HuH-7 (cell line): ENCODE results near the gene BNIP3.
A peak's percentile ranks its signal among the peaks of the same experiment; 100 is the strongest.
"Not testable (repeated sequence)": the region's sequence is repeated elsewhere in the genome, so short reads cannot be mapped to it uniquely, and the experiment has no call there.

Source experiments
- DNase-seq: peaks from one replicate; pipeline ENCODE4 v3.0.0; 2011; ENCODE audit warnings: low spot score

The BNIP3 gene

DNA sequence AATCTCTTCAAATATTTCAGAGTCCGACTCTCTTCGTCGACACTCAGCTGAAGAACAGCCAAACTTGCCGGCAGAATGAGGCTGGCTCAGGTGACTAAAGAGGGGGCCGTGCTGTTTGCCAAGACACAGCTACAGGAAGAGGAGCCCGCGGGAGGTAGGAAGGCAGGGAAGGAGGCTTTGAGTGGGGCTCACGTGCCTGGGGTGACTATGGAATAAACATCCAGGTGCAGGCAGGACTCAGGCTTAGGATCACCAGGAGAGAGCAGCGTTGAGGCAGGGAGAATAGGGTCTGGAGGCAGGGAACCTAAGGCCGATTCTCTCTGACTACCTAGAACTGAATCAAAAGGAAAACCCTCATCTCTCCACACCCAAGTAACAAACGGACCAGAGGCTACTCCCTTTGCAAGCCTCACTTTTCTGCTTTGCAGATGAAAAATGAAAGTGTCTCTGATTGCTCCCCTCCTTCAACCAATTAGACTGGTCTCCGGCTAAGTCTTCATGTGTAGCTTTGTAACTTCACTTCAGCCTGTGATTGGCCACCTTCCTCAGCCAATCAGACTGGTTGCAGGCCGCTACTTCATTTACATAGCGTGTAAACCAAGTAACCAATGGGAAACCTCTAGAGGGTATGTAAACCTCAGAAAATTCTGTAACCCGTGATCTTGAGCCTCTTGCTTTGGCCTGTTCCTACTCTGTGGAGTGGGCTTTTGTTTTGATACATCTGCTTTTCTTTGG lies 19.7 kb upstream of the BNIP3 start:
- DNase-seq, result no peak

DNA sequence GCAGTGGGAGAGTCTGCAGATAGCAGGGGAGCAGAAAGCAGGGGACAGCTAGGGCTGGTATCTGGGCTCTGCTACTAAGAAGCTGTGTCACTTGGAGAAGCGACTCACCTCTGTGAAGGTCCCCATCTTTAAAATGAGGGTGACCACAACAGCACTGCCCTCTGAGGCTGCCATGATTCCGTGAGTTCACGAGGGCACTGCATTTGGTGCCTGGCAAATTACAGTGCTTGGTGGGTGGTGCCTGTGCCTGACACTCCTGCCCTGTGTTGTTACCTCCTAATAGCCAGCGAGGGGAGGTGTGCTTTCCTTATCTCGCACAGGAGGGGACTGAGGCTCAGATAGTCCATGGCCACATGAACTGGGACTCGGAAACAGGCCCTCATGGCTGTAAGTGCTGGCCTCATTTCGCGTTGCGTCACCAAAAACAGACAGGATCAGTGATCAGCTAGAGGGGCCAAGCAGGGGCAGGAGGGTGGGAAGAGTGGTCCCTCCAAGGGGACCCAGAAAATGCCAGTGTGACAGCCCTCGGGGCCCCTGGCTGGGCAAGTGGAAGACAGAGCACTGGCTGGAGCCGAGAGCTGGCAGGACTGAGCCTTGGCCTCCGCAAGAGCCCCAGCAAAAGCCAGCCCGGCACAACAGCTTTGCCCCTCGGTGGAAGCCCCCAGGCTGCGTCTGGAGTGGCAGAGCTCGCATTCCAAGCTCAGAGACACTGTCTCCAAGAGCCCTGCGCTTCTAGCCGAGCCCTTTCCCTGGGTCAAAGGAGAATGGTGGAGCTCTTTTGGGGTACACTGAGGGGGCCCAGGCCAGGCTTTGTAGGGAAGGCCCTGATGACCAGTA lies 17.3 kb upstream of the BNIP3 start:
- no peak for DNase-seq

DNA sequence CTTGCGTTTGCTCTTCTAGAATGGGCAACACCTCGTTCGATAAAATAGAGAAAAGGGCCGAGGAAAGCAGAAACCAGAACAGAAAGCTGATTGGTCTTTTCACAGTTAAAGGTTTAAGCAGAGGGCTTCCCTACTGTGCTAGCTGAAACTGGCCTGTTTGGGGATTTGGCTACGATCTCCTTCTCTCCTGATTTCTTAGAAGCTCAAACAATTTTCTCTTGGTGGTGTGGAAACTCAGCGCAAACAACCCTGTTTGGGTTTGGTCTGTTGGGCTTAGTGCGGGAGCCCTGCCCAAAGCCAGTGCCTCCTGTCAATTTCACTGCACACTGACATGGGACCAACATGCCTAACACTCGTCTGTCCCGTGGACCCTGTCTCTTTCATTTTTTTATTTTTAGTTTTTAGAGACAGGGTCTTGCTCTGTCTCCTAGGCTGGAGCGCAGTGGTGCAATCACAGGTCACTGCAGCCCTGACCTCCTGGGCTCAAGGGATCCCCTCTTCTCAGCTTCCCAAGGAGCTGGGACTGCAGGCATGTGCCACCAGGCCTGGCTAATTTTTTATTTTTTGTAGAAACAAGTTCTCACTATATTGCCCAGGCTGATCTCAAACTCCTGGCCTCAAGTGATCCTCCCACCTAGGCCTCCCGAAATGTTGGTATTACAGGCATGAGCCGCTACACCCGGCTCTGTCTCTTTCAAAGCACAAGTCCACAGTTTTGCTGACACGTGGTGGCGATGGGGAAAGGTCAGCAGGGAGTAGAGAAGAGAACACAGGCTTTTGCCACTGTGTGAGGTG lies 16.5 kb upstream of the BNIP3 start:
- DNase-seq, result no peak

DNA sequence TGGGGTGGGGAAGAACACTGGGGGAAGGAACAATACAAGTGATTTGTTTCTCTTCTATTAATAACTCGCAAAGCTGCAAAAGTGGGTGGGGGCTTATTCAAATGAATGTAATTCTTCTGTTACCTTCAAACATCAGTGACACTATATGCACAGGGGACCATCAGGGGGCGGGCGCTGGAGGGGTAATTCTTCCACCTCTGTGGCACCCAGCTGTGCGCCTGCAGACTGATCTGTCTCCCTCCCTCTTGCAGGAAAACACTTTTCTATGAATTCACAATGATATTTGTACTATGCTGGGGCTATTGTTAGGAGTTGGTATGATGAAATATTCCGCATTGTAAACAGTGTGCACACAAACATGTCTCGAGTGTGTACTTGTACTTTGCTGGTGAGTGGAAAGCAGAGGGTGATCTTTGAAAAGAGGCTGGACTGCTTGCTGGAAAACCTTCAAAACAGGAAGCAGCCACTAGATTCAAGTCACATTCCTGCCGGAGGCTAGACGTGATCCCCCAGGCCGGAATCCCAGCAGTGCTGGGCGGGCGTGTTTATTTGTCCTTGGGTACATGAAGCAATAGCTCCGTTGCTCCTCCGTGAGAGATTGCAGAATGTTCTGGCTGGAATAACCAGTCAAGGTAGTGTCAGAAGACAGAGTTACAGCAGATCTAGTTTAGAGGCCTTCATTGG lies 15.8 kb upstream of the BNIP3 start:
- peak; percentile 75 for DNase-seq

DNA sequence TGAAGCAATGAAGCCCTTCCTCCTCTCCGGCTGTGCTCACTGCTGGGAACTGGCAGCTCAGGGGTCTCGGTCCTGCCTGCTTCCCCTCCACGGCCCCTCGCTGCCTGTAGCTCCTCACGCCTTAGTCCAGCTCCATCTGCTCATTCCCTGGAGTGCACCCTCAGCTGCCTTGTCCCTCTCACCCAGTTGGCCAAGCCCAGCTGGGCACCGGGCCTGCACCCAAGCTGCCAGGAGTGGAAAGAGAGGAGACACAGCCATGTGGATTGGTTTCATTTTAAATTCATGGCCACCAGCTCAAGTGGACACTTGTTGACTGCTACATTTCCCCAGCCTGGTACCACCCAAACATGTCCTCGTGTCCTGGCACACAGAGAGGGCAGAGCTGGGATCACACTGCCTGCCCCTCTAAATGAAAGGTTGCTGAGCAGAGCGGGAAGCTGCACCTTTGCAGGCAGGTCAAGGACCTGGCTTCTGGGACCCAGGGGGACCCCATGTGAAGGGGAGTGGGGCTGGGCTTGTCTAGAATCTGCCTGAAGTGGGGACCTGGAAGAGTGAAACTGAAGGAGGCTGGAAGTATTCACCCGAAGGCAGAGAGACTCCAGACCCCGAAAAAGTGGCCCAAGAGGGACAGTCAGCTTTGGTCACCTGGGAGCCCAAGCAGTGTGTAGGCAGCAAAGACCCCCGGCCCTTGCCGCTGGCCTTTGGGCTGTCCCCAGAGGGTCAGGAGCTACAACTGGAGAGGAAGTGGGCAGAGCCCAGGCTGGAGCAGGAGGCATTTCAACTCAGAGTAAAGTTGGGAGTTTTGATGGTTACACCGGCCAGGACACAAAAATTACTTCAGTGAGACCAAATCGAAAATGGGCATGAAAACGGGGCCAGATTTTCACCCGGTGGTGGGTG lies 15.0 kb upstream of the BNIP3 start:
- no peak for DNase-seq

DNA sequence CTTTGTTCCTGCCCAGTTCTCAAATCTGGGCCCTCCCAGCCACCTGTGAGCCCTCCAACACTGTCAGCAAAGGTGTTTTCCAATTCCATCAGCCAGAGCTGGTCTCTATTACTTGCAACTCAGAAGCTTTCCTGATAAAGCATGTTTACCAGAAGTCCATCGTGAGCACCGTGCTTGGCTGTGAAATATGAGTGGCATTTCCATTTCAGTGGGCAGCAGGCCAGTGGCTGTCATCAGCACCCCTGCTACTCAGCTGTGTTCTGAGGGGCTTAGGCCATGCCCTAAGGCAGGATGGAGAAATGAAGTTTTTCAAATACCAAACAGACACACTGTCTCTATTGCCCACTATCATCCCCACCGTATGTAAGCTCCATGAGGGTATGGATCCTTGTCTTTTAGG lies 12.7 kb upstream of the BNIP3 start:
- DNase-seq, result no peak

DNA sequence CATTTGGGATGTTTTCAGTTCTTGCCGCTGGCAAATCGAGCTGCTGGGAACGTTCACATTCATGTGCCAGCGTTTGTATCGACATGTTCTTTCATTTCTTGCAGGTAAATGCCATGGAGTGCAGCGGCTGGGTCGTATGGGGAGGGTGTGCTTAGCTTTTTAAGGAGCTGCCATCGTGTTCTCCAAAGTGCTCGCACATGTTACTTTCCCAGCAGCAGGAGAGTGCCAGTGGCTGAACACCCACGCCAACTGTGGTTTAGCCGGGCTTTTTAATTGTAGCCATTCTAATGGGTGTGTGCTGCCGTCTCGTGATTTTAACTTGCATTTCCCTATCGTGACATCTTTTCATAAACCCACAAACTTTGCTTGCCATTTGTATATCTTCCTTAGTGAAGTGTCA lies 11.6 kb upstream of the BNIP3 start:
- no peak for DNase-seq

DNA sequence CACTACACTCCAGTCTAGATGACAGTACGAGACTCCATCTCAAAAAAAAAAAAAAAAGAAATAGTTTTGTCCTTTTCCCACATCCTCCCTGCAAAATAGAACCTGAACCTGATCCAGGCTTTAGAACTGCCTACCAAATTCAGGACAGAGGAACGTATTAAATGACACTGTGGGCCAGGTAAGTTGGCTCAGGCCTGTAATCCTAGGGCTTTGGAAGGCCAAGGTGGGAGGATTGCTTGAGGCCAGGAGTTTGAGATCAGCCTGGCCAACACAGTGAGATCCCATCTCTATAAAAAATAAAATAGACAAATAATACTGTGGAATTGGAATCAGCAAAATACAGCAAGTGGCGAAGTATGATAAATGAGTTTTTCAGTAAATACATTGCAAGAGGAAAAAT lies 10.0 kb upstream of the BNIP3 start:
- DNase-seq, result no peak

DNA sequence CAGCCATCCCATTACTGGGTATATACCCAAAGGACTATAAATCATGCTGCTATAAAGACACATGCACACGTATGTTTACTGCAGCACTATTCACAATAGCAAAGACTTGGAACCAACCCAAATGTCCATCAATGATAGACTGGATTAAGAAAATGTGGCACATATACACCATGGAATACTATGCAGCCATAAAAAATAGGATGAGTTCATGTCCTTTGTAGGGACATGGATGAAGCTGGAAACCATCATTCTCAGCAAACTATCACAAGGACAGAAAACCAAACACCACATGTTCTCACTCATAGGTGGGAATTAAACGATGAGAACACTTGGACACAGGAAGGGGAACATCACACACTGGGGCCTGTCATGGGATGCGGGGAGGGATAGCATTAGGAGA lies 6.1 kb upstream of the BNIP3 start:
- DNase-seq, result not testable (repeated sequence)

DNA sequence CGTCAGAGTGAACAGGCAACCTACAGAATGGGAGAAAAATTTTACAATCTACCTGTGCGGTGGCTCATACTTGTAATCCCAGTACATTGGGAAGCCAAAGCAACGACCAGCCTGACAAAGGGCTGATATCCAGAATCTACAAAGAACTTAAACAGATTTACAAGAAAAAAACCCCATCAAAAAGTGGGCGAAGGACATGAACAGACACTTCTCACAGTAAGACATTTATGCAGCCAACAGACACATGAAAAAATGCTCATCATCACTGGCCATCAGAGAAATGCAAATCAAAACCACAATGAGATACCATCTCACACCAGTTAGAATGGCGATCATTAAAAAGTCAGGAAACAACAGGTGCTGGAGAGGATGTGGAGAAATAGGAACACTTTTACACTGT lies 5.6 kb upstream of the BNIP3 start:
- not testable (repeated sequence) for DNase-seq

DNA sequence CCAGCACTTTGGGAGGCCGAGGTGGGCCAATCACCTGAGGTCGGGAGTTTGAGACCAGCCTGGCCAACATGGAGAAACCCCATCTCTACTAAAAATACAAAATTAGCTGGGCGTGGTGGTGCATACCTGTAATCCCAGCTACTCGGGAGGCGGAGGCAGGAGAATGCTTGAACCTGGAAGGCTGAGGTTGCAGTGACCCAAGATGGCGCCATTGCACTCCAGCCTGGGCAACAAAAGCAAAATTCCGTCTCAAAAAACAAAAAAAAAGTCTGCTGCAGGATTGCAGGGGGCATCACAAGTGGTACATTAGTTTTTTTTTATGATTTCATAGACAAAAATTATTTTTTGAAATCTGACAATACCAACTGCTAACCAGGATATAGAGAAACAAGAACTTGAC lies 5.1 kb upstream of the BNIP3 start:
- not testable (repeated sequence) for DNase-seq

DNA sequence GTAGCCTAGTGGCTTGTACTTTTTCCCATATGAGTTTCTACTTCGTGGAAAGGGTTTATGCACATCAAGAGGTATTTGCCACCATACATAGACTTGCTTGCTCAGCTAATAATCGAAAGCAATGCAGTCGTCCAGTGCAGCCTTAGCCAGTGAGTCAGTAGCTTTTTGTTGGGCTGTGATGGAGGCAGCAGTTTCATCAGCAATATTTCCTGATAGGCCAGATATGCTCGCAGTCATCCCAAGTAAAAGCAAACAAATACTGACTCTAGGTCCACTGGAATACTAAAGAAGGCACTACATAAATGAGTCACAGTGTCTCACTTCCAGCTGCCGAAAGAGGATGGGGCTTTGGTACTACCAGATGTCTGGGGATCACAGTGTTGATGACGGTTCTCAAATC lies 2.1 kb upstream of the BNIP3 start:
- no peak for DNase-seq

DNA sequence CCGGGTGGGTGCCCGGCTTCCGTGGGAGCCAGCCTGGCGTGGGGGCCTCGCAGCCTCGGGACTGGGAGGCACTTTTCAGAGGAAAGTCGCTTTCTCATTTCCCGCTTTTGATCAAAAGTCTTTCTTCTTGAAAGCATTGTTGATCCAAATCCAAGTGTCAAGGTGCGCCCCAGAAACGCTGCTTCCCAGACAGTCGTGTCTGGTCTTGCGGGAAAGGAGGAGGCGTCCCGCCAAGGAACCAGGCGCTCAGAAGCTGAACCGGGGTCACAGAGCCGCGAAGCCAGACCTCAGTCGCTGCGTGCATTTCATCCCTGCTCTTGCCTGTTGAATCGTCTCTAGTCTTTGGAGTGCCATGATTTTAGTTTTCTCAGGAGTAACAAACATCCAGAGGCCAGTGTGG lies 1.1 kb upstream of the BNIP3 start:
- DNase-seq, result no peak

DNA sequence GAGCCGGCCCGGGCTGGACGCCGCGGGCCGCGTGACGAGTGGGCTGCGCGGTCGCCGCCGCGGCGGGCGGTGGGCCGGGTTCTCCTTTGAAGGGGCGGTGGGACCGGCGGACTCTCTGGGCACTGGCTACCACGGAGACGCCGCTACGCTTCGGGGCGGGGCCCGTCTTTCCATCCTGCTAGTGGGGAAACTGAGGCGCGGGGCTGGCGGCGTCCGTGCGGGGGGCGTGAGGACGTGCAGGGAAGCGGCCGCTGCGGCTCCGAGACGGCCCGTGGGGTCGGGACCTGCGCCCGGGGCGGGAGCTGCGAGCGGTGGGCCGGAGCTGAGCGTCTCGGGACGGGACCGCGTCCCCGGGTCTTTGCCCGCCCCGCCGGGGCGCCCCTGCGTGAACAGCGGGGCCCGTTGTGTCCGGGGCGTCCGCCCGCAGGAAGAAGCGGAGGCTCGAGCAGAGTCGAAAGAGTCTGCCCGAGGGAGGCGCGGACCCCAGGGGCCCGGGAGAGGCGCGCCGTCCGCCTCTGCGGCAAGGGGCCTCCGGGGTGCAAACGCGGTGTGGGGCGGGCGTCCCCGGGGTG lies 548 bp upstream of the BNIP3 start:
- no peak for DNase-seq

DNA sequence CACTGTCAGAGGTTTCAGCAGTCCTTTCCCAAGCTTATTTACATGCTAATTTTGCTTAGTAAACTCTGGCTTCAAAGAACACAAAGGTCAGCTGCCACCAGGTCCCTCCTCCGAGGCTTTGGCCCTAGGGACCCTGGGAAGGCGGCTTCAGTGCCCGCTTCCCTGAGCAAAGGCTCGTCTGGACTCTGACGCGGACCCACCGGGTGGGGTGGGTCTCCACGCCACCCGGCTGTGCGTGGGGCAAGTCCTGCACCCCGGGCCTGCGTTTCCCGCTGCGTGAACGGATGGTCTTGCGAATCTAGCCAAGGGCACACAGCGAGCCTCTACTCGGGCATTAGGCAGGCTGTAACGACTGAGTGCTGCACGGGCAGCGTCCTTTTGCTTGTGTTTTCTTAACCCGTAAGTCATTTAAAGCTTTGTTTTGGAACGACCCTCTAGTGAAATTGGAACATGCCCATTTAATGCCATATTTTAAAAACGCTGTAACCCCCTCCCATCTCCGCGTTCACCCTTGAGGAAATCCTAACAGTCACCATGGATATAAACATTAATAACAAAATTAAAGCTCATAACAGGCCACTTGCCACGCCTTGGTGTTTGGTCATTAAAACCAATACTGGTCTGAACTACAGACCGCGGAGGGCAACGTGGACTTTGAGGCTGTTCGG lies 828 bp downstream of the BNIP3 start:
- peak; percentile 63 for DNase-seq

DNA sequence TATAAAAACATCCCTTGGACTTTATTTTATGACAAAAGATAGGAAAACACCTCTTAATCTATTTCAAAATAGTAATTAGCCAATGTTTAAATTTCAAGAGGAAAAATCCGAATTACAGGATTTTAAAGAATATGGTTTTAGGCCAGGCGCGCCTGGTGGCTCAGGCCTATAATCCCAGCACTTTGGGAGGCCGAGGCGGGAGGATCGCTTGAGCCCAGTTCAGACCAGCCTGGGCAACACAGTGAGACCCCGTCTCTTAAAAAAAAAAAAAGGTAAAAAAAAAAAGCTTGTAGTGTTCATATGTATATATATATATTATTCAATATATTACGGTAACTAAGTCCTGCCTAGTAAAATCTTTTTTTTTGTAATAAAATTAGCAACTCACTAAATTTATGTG lies 1.4 kb downstream of the BNIP3 start:
- no peak for DNase-seq

DNA sequence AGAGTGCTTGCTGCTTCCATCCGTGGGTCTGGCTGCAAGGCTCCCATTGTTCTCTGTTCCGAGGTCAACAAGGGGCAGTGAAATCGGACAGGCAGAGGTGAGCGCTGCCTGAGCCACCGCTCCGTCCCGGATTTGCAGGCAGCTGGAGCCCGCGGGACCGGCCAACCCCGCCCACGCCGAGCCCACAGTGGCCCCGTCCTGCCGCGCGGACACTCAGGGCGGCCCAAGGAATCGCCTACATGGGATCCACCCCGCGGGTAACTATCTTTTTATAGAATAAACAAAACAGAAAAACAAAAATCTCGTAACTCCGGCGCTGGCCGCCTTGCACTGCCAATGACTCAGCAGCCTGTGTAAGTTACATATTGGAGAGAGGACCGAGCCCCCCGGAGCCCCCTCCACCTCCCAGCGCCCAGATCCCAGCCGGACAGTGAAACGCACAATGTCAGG lies 1.9 kb downstream of the BNIP3 start:
- peak; percentile 53 for DNase-seq

DNA sequence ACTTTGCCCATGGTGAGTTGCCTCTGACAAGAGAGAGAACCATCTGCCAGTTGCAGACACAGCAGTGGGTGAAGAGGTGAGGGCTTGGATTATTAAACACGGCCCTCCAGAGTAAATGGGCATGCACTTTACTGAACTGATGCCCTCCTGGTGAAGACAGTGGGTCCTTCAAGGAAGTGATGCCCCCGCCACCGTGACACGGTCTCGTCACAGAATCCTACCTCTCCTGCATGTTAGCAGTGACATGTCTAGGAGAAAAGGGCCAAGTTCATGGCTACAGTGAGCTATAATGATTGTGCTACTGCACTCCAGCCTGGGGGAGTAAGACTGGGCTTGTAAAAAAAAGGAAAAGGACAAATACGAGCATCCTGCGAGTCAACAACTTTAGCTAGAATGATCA lies 2.4 kb downstream of the BNIP3 start:
- DNase-seq, result no peak

DNA sequence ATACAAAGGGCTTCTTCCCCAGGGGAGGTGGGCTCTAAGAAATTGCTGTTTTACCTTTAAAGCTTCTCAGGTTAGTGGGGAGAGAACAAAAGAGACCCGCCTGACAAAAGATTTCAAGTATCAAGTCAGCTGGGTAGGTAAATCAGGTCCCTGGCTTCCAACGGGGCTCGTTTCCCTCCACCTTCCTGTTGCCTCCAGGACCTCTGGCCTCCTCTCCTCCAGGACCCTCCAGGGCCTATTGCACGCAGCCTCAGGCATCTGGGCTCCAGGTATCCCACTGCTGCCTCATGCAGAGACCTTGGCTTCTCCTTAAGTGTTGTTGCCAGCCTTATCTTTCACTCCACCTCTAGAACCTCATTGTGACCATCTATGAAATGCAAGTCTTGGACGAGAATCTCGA lies 2.9 kb downstream of the BNIP3 start:
- no peak for DNase-seq

DNA sequence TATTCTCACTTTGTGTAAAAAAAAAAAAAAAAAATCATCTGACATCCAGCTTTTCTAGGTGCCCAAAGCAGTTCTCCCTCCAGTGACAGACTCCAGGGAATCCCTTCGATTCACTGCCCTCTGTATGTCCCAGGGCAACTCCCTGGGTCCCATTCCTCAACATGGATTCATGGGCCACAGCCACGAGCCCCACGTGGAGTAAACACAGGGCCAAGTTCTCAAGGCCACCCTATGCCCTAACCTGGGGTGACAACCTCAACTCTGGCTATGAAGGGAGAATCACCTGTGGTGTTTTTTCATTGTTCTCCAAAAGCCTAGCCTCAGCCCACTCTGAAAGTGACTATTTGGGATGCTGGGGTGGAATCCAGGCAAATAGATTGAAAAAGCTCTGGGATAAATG lies 3.4 kb downstream of the BNIP3 start:
- DNase-seq, result no peak
